H1 (cell line): ENCODE data around the gene HIVEP3. TPM values are rescaled to one million over a fixed set of nuclear protein-coding genes. Genes with fewer than 3 reads are reported as not detected.

Source experiments
- CTCF ChIA-PET: fragments of 300-600 bp; sonication (Branson Sonifier 250); formaldehyde crosslinking; loops from one replicate; lab custom pipeline; 2021; ENCODE audit not compliant: partially characterized antibody; lab: Charles Lee
- POLR2A ChIA-PET: fragments of 300-600 bp; sonication (Branson Sonifier 250); formaldehyde crosslinking; loops from one replicate; lab custom pipeline; 2021; ENCODE audit warnings: inconsistent platforms; ENCODE audit not compliant: partially characterized antibody; lab: Charles Lee
- DNase-seq, 2 experiments: peaks; one replicate each; pipeline versions ENCODE4 v3.0.0 to v3.0.0-alpha.2; 2010 to 2022; ENCODE audit warnings: low spot score in 2 of 2, low read depth in 1 of 2, mixed read lengths in 1 of 2
- FAIRE-seq: peaks from 2 replicates; lab custom pipeline; 2011; peaks lifted over from hg19 to GRCh38; lab: Jason Lieb, UNC
- H2AFZ ChIP-seq: 2 replicates; pipeline ENCODE4 v1.8.1; 2012; ENCODE audit warnings: low read length, inconsistent platforms
- H2AK5ac ChIP-seq: 2 replicates; pipeline ENCODE4 v1.6.1; 2013; ENCODE audit warnings: low read depth, low read length
- H2BK120ac ChIP-seq: replicated peaks from 2 replicates; pipeline ENCODE3; 2013; ENCODE audit warnings: low read depth, low read length, inconsistent platforms
- H2BK12ac ChIP-seq: 2 replicates; pipeline ENCODE4 v1.6.1; 2013; ENCODE audit warnings: low read depth, low read length
- H2BK15ac ChIP-seq: 2 replicates; pipeline ENCODE4 v1.6.1; 2013; ENCODE audit warnings: low read length
- H2BK20ac ChIP-seq: 2 replicates; pipeline ENCODE4 v1.6.1; 2013; ENCODE audit warnings: low read length
- H2BK5ac ChIP-seq: 2 replicates; pipeline ENCODE4 v1.6.1; 2013; ENCODE audit warnings: low read depth, low read length
- H3K14ac ChIP-seq: 2 replicates; pipeline ENCODE4 v1.6.1; 2013; ENCODE audit warnings: inconsistent platforms; ENCODE audit not compliant: insufficient read length
- H3K18ac ChIP-seq: 2 replicates; pipeline ENCODE4 v1.6.1; 2013; ENCODE audit warnings: low read length; ENCODE audit errors: extremely low read depth
- H3K23ac ChIP-seq: 2 replicates; pipeline ENCODE4 v1.6.1; 2013; ENCODE audit warnings: inconsistent platforms; ENCODE audit not compliant: insufficient read length
- H3K23me2 ChIP-seq: 2 replicates; pipeline ENCODE4 v1.6.1; 2013; ENCODE audit warnings: low read depth, low read length
- H3K27ac ChIP-seq: 2 replicates; pipeline ENCODE4 v1.6.1; 2011; ENCODE audit warnings: low read depth, low read length, inconsistent platforms
- H3K27me3 ChIP-seq, 4 experiments: replicated peaks in 1 of 4; 1 replicate in 1 of 4; 2 replicates in 3 of 4; pipeline versions ENCODE4 v1.6.1 to v1.8.1; 2011 to 2013; ENCODE audit warnings: low read length in 3 of 4, mild to moderate bottlenecking in 3 of 4, inconsistent platforms in 2 of 4, mixed read lengths in 2 of 4, moderate library complexity in 1 of 4; ENCODE audit not compliant: control insufficient read depth in 3 of 4, insufficient read depth in 3 of 4; ENCODE audit errors: extremely low read depth in 1 of 4
- H3K36me3 ChIP-seq, 4 experiments: 2 replicates each; pipeline versions ENCODE4 v1.6.1 to v1.8.1; 2011 to 2013; ENCODE audit warnings: mild to moderate bottlenecking in 4 of 4, low read length in 3 of 4, moderate library complexity in 2 of 4, control low read depth in 1 of 4, inconsistent platforms in 1 of 4; ENCODE audit not compliant: insufficient read depth in 4 of 4, control insufficient read depth in 2 of 4
- H3K4ac ChIP-seq: replicated peaks from 2 replicates; pipeline ENCODE3; 2013; ENCODE audit warnings: low read length, low read depth, mixed read lengths, inconsistent platforms; ENCODE audit not compliant: insufficient read length
- H3K4me1 ChIP-seq, 4 experiments: replicated peaks in 1 of 4; 1 replicate in 1 of 4; 2 replicates in 3 of 4; pipeline versions ENCODE4 v1.6.1 to v1.8.1; 2011 to 2013; ENCODE audit warnings: low read length in 3 of 4, inconsistent platforms in 2 of 4, mixed read lengths in 1 of 4; ENCODE audit not compliant: insufficient read depth in 4 of 4, control insufficient read depth in 3 of 4
- H3K4me2 ChIP-seq, 2 experiments: 2 replicates each; pipeline versions ENCODE4 v1.6.1 to v1.8.1; 2011 to 2013; ENCODE audit warnings: low read depth in 2 of 2, low read length in 2 of 2, control low read depth in 1 of 2, inconsistent platforms in 1 of 2, mild to moderate bottlenecking in 1 of 2; ENCODE audit not compliant: insufficient read depth in 1 of 2
- H3K4me3 ChIP-seq, 4 experiments: fragments of 200-600, 300-600 bp in 1 of 4; sonication (generic), shearing (Covaris generic), sonication (Bioruptor Twin) in 1 of 4; 2 replicates each; pipeline versions ENCODE4 v1.5.1 to v1.8.1; 2011 to 2016; ENCODE audit warnings: low read length in 4 of 4, low read depth in 3 of 4, control low read depth in 2 of 4, inconsistent platforms in 2 of 4, mild to moderate bottlenecking in 2 of 4, mixed read lengths in 1 of 4, moderate library complexity in 1 of 4; ENCODE audit not compliant: insufficient read depth in 2 of 4; ENCODE audit errors: extremely low read depth in 1 of 4
- H3K56ac ChIP-seq: replicated peaks from 2 replicates; pipeline ENCODE3; 2013; ENCODE audit warnings: low read depth, mild to moderate bottlenecking, mixed read lengths, low read length, inconsistent platforms; ENCODE audit not compliant: insufficient read length
- H3K79me1 ChIP-seq: 2 replicates; pipeline ENCODE4 v1.6.1; 2013; ENCODE audit warnings: low read depth, low read length, control low read depth
- H3K79me2 ChIP-seq, 2 experiments: 2 replicates each; pipeline versions ENCODE4 v1.6.1 to v1.8.1; 2012 to 2013; ENCODE audit warnings: low read length in 2 of 2, mild to moderate bottlenecking in 2 of 2, inconsistent platforms in 1 of 2; ENCODE audit not compliant: insufficient read depth in 2 of 2, control insufficient read depth in 1 of 2
- H3K9ac ChIP-seq, 4 experiments: replicated peaks in 1 of 4; 1 replicate in 1 of 4; 2 replicates in 3 of 4; pipeline versions ENCODE4 v1.6.1 to v1.8.1; 2011 to 2013; ENCODE audit warnings: low read depth in 3 of 4, low read length in 3 of 4, control low read depth in 2 of 4, mild to moderate bottlenecking in 2 of 4, moderate library complexity in 2 of 4, inconsistent platforms in 1 of 4; ENCODE audit errors: extremely low read depth in 1 of 4
- H3K9me3 ChIP-seq, 2 experiments: 2 replicates each; pipeline versions ENCODE4 v1.6.1 to v1.8.1; 2012 to 2013; ENCODE audit warnings: mild to moderate bottlenecking in 2 of 2, moderate library complexity in 2 of 2, control low read depth in 1 of 2, inconsistent platforms in 1 of 2, low read depth in 1 of 2, low read length in 1 of 2, mixed read lengths in 1 of 2; ENCODE audit not compliant: insufficient read depth in 2 of 2
- H4K20me1 ChIP-seq, 2 experiments: replicated peaks in 1 of 2; 2 replicates each; pipeline versions ENCODE3 to v1.8.1; 2011 to 2013; ENCODE audit warnings: inconsistent platforms in 2 of 2, low read length in 2 of 2, mild to moderate bottlenecking in 1 of 2; ENCODE audit not compliant: insufficient read depth in 2 of 2, control insufficient read depth in 1 of 2
- H4K5ac ChIP-seq: 2 replicates; pipeline ENCODE4 v1.6.1; 2013; ENCODE audit warnings: low read length, low read depth, mixed read lengths, inconsistent platforms; ENCODE audit not compliant: insufficient read length
- H4K8ac ChIP-seq: 2 replicates; pipeline ENCODE4 v1.8.0; 2013; ENCODE audit warnings: mild to moderate bottlenecking, moderate library complexity, low read length, inconsistent platforms; ENCODE audit not compliant: insufficient read depth; ENCODE audit errors: extremely low read depth
- H4K91ac ChIP-seq: replicated peaks from 2 replicates; pipeline ENCODE3; 2013; ENCODE audit warnings: low read length, mixed read lengths, inconsistent platforms; ENCODE audit not compliant: insufficient read length
- POU5F1 ChIP-seq: IDR thresholded peaks from 2 replicates; pipeline ENCODE4 v1.6.1; 2011; ENCODE audit warnings: low read depth, mild to moderate bottlenecking, low read length, moderate library complexity
- SUZ12 ChIP-seq: fragments of 200-600 bp; sonication (generic); IDR thresholded peaks from 2 replicates; pipeline ENCODE4 v1.6.1; 2012; ENCODE audit warnings: mild to moderate bottlenecking, inconsistent platforms, low read length, moderate library complexity, mixed read lengths
- WGBS, 2 experiments: shearing (Covaris generic) in 1 of 2; methylation state at CpG; one replicate each; pipeline versions ENCODE4 v1.1.6 to v1.1.7; 2013 to 2015; ENCODE audit warnings: low lambda C conversion rate in 2 of 2, mixed read lengths in 2 of 2, inconsistent platforms in 1 of 2, low coverage in 1 of 2, missing lambda C conversion rate in 1 of 2; ENCODE audit not compliant: insufficient replicate concordance in 2 of 2, insufficient coverage in 1 of 2, insufficient read length in 1 of 2; ENCODE audit errors: extremely low coverage in 1 of 2, missing lambda C conversion rate in 1 of 2; 5-methylcytosine and 5-hydroxymethylcytosine counted together
- polyA plus RNA-seq, 7 experiments: library from polyadenylated mRNA; depleted of rRNA in 3 of 7; stranded (reverse) in 5 of 7; unstranded in 2 of 7; fragments of >200 nt in 5 of 7; fragments of 200-250 nt in 2 of 7; gene quantifications; 1 replicate in 5 of 7; 2 replicates in 1 of 7; 4 replicates in 1 of 7; pipeline versions ENCODE4 v1.2.1 to v1.2.3, GENCODE V29; 2011 to 2013; ENCODE audit warnings: missing spikeins in 2 of 7, mixed read lengths in 2 of 7
- total RNA-seq: library from RNA; stranded (reverse); fragmentation: NEBNext Ultra II Directional; extraction: Animal tissue kit (Norgen Biotek cat#: 25700); gene quantifications from 2 replicates; pipeline ENCODE4 v1.2.1, GENCODE V29; 2021

The HIVEP3 gene
- total and polyA plus RNA-seq, 2 of the 8 experiments (the other 6 are each of a cell fraction or from before 2014, with no cell fraction given) = 0.24 to 0.69 TPM

DNA sequence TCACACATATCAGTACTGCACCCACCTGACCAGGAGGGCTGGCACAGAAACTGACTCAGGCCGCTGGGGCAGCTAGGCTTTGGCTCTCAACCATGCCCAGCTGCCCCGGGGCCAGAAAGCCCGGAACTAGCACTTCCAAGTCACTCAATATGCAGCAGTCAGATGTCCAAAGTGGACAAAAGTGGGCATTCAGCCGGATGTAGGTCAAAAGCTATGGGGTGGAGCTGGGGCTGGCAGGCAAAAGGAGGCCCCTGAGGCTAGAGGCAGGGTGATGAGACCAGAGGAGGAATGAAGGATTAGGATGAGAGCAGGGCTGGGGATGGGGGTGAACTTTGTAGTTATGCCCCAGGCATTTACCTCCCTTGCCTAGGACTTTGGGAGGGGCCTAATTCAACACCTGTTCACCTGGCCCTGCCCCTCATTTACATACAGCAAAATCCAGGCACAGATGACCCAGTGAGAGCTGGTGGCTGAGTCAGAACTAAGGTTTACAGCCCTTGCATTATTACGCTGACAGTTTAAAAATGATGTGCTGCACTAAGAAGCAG, 403.5 kb downstream of the HIVEP3 start:
- Histone ChIP-seq H3K18ac (no peak overlapping the region), H3K4me3 (no peak overlapping the region), H3K56ac (no peak overlapping the region), H3K4me1 (peaks cover 6 to 8% (median 8%) of the 10 kb centered on the region in 4 experiments), H3K79me1 (no peaks in the 10 kb centered on the region), H2BK5ac (no peak overlapping the region), H3K9ac (no peak overlapping the region), H3K27ac (no peak overlapping the region), H2BK20ac (no peak overlapping the region), H4K91ac (no peak overlapping the region), H2BK12ac (no peak overlapping the region), H3K9me3 (no peaks in the 10 kb centered on the region), H4K8ac (no peak overlapping the region; the same call in 1 of the 2 replicates), H3K23me2 (no peaks in the 10 kb centered on the region; the same call in 1 of the 2 replicates), H3K36me3 (no peaks in the 10 kb centered on the region), H3K14ac (no peak overlapping the region), H3K4me2 (peak overlapping the region in 1 of 2 experiments; percentile 20; a peak in 2 of 4 replicates), H2BK120ac (no peak overlapping the region), H2AFZ (no peak overlapping the region), H3K79me2 (no peaks in the 10 kb centered on the region), H3K23ac (no peak overlapping the region), H2BK15ac (0 out of 2 replicates have a peak overlapping the region, but pooled peaks have one; percentile 29), H3K4ac (no peak overlapping the region), H4K5ac (no peak overlapping the region), H4K20me1 (no peaks in the 10 kb centered on the region), H3K27me3 (peaks cover 0 to 9% (median 5%) of the 10 kb centered on the region in 4 experiments; a peak in 5 of 7 replicates), H2AK5ac (no peak overlapping the region)
- CTCF ChIA-PET = interaction anchor here (0.7 to 10.4 kb wide), 27 partner anchors 8 to 658 kb away, joined by 3 to 205 read pairs (median 5); partner anchors contain the start of gene EDN2
- POLR2A ChIA-PET = interaction anchor here (1.4 to 1.6 kb wide), 2 partner anchors 19 kb away, joined by 4 to 6 read pairs; no protein-coding TSS in a partner anchor
- DNase-seq = no peak
- 86% methylated on average over 5 of the region's 5 CpGs; no CpG with 5 or more reads in 1 of the 2 experiments for WGBS, 2 experiments
- TF ChIP-seq POU5F1 = no peak
- 0 out of 2 replicates have a peak, but pooled peaks have one; percentile 10 for TF ChIP-seq SUZ12
- FAIRE-seq = no peak
